DMS114 treated with DMSO at 0.1 percent for 48 hours (cell line): ENCODE data around the gene TBC1D17.
A peak's percentile ranks its signal among the peaks of the same experiment; 100 is the strongest.

Experiments used
- DNase-seq: peaks from one replicate; lab custom pipeline; 2025; ENCODE audit not compliant: unreplicated experiment; lab: John Stamatoyannopoulos, UW

The TBC1D17 gene

GRCh38 chr19:49875177-49875576 is 2.3 kb upstream of the TBC1D17 start:
- no peak for DNase-seq

GRCh38 chr19:49875857-49876421 is 1.6 kb upstream of the TBC1D17 start:
- no peak for DNase-seq

DNA sequence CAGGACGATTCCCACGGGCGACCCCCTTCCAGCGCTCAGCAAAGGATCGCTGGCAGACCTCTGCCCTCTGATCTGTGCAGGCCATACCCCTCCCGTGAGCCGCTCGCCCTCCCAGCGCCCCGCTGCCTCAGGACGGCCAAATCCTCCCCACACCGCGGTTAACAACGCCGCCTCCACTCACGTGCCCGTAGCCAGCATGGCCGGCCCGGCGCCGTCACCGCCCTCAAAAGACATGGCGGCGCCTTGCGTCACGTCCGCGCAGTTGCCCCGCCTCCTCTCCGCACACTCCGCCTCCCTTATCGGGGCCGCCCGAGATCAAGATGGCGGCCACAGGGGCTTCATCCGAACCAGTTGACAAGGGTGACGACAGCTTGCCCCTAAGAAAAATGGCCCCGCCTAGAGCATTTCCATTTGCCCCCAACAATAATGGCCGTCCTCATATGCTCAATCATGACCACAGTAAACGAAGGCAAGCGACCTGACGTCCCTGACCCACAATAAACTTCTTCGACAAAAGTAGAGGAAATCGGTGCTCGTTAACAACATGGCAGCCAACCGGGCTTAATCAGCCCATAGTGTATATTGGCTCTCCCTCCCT is 981 bp upstream of the TBC1D17 start:
- peak; percentile 91 for DNase-seq

GRCh38 chr19:49877879-49878743 is 609 bp downstream of the TBC1D17 start:
- DNase-seq, result peak; percentile 84

- no peak for DNase-seq
Measured at GRCh38 chr19:49878744-49879070, 1.2 kb downstream of the TBC1D17 start.

- DNase-seq, result no peak
Measured at GRCh38 chr19:49879243-49879963, 1.9 kb downstream of the TBC1D17 start.

DNA sequence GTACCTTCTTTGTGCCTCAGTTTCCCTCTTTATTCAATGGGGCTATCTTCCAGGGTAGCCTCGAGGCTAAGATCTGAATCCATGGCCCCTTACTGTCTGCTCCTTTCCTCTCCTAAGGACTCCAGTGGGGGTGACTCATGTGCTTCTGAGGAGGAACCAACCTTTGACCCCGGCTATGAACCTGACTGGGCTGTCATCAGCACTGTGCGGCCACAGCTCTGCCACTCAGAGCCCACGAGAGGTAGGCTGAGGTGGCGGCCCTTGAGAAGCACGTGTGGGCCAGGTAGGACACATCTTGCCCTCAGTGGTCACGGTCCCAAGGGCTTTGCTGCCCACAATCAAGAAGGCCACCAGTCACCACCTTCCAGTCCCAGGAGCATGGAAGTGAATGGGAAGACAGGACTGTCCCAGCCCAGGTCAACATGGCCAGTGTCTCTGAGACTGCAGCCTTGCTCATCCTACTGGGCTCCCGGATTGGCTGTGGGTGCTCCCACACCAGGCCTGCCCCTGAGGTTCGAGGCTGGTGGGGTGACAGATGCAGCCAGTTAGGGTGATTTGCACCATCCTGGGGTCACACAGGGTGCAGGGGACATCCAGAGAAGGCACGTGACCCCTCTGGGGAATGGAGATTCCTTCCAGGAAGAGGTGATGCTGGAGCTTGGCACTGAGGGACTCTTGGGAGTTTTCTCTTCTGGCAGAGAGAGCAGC is 2.8 kb downstream of the TBC1D17 start:
- no peak for DNase-seq

DNA sequence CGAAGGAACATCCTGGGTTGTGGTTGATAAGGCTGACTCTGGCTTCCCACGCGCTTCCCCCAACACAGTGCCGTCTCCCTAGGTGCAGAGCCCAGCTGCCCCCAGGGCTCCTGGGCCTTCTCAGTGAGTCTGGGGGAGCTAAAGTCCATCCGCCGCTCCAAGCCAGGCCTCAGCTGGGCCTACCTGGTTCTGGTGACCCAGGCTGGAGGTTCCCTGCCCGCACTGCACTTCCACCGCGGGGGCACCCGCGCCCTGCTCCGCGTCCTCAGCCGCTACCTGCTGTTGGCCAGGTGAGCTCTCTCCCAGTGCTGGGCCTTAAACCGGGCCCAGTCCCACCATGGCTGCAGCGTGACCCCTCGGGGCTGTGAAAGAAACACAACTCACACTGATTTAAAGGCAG is 3.7 kb downstream of the TBC1D17 start:
- DNase-seq, result no peak

- DNase-seq, result no peak
Measured at GRCh38 chr19:49881672-49882394, 4.3 kb downstream of the TBC1D17 start.

DNA sequence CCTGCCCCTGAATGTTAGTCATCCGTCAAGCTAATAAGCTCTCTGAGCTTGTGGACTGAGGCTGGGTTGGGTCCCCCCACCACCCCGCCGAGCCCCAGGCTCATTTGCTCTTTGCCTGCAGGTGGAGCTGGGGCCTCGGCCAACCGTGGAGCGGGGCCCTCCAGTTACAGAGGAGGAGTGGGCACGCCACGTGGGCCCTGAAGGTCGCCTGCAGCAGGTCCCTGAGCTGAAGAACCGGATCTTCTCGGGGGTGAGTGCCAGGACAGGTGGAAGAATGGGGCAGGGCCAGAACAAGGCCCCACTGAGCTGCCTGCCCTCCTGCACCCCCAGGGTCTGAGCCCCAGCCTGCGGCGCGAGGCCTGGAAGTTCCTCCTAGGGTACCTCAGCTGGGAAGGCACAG is 5.1 kb downstream of the TBC1D17 start:
- DNase-seq, result no peak

DNA sequence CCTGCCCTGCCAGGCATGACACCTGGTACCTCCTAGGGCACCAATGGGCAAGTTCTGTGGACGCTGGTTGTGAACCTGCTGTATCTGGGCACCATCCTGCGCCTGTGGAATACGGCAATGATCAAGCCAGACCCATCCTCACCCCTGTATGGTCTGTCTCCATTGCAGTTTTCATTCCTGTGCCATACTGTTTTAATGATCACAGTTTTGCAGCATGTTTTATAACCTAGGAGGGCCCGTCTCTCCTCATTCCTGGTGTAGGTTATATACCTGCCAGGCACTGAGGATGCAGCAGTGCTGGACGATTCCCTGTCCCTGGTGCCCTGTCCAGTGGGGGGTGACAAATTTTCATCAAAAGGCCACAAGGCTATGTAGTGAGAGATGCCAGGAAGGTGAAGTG is 5.6 kb downstream of the TBC1D17 start:
- DNase-seq, result no peak

GRCh38 chr19:49884109-49884508 is 6.6 kb downstream of the TBC1D17 start:
- DNase-seq, result no peak

DNA sequence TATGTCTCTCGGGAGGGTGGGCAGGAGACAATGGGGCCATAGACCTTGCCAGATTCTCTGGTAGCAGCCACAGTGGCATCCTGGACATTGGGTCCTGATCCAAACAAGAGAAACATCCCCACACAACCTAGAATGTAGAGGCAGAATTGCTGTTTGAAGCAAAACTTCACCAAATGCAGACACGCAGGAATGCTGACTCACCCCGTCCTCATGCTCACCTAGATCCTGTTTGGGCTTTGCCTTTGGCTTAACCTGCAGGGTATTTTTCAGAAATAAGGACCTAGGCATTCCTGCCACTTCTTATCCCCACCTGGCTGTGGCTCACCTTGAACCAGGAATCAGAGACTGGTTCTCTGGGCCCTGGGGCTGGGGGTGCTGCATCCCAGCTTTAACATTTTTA is 7.3 kb downstream of the TBC1D17 start:
- no peak for DNase-seq

- no peak for DNase-seq
Measured at GRCh38 chr19:49887037-49887664, 9.6 kb downstream of the TBC1D17 start.

DNA sequence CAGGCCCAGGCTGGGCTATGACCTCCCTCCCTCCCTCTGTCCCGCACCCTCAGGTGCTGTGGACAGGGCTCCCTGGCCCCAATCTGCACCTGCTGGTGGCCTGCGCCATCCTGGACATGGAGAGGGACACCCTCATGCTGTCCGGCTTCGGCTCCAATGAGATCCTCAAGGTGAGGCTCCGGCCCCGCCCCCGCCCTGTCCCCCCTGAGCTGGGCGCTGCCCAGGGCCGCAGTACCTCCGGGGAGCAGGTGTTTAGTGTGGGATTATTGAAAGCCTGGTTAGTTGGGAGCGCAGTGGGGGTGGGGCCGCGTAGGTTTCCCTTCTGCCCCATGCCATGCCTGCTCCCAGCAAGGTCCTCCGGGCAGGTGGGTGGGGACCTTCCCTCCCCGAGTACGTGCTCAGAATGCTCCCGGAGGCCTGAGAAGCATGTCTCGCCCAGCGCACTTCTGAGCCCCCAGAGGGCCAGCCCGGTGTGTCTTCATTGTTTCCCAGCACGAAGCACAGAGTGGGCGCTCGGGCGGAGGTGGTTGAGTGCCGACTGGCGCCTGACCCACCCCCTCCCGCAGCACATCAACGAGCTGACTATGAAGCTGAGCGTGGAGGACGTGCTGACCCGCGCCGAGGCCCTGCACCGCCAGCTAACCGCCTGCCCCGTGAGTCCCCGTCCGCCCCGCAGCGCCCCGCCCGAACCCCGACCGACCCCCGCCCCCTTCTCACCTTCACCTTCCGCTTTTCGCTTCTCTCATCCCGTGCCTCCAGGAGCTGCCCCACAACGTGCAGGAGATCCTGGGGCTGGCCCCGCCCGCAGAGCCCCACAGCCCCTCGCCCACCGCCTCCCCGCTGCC is 10.4 kb downstream of the TBC1D17 start:
- no peak for DNase-seq

GRCh38 chr19:49888510-49888824 is 11.0 kb downstream of the TBC1D17 start:
- no peak for DNase-seq

DNA sequence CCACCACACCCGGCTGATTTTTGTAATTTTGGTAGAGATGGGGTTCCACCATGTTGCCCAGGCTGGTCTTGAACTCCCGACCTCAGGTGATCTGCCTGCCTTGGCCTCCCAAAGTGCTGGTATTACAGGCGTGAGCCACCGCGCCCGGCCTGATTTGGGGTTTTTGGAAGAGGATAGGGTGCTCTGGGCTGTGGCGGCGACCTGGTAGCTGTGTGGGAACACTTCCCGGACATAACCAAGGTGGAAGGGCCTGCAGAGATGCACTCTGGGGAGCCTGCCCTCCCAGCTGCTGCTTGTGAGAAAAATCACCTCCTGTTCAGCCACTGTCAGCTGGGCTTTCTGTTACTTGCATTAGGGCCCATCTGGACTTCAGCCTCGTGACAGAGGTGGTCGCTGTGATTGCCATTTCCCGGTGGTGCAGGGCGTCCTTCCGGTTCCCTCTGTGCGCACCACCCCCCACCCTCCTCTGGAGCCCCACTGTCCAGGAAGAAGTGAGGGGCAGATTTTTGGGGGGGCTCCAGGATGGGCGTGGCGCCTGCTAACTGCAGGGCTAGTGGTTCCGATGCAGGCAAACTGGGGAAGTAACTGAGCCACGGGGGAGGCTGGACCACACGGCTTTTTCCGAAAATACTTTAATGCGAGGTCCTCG is 11.7 kb downstream of the TBC1D17 start:
- DNase-seq, result no peak

DNA sequence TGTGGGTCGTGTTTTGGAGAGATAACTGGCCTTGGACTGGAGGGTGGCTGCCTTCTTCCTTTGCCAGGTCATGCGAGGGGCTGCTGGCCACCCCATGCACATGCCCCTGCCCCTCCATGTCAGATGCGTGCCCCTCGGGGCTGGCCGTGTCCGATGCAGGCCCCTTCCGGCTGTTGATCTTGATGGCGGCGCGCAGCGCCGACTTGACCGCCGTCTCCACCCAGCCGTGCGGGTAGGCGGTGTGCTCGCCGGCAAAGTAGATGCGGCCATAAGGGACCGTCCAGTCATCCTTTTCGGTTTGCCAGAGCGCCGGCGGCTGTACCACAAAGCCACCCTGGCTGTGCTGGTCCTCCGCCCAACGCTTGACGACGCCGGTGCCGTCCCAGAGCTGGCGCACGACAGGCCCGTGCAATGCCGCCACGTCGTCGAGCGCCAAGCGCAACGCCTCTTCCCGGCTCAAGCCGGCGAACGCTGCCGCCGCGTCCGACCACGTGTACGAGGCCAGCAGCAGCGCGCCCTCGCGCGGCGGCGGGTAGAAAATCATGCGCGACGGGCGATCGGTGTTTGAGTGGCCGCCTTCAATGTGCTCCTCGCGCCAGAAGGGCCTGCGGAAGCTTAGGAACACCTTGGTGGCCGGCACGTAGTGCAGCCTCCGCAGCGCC is 12.3 kb downstream of the TBC1D17 start:
- DNase-seq, result no peak
